ENCODE results near the gene SSH2. TPM values are rescaled to one million over a fixed set of nuclear protein-coding genes. Genes with fewer than 3 reads are reported as not detected.

The SSH2 gene
- total and polyA plus RNA-seq, 9 of the 15 experiments (the other 6 are each of a cell fraction or from before 2014, with no cell fraction given), result 3.9 to 16.1 (median 10.2) TPM

DNA sequence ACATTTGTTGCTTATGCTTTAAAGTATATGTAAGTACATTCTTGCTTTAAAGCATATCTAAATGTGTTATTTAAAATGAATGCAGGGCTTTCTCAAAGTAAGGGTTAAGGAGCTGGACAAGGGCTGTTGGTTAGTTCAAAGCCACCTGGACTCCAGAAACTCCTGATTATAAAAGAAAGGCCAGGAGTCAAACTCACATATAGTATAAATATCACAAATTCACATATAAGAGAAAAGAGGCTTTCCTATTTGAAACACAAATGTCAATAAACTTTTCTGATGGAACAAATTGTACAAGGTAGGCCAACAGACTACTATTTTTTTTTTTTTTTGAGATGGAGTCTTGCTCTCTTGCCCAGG lies 222.8 kb downstream of the SSH2 start:
- CTCF ChIA-PET (ENCODE audit: low intra/inter-chr PET ratio), result no interaction called here
- no peak for FAIRE-seq
- no peak overlapping the region for H3K4me2 ChIP-seq (ENCODE audit: insufficient read depth, low read length)
- no peaks in the 10 kb centered on the region for H4K20me1 ChIP-seq (replicated peaks; ENCODE audit: control insufficient read depth, insufficient read depth, low read length)
- H2AFZ ChIP-seq (ENCODE audit: low read depth, low read length), result peak overlapping the region; percentile 83
- in situ Hi-C loops (cut with MboI), result no loop called here
- H3K4me3 ChIP-seq, result no peak overlapping the region; the same call in 1 of the 2 replicates
- H3K4me1 ChIP-seq (replicated peaks in 1 of 2; ENCODE audit: control insufficient read depth in 2 of 2, insufficient read depth in 2 of 2, low read length in 2 of 2), result peaks cover 0 to 42% of the 10 kb centered on the region in 2 experiments; a peak in 3 of 5 replicates
- POLR2A ChIA-PET, result interaction anchor here (1.2 kb wide), 1 partner anchor 15 kb away, joined by 4 read pairs; no protein-coding TSS in a partner anchor
- intact Hi-C loops (cut with micrococcal nuclease), result no loop called here
- no peaks in the 10 kb centered on the region for H3K9me3 ChIP-seq (replicated peaks; ENCODE audit: control insufficient read depth, insufficient read depth, low read depth, low read length)
- H3K36me3 ChIP-seq (ENCODE audit: control insufficient read depth, insufficient read depth, low read length), result no peaks in the 10 kb centered on the region; the same call in 2 of the 3 replicates
- DNase-seq (ENCODE audit: extremely low read depth in 1 of 4, low spot score in 3 of 4), result no peak
- H3K27me3 ChIP-seq (ENCODE audit: control insufficient read depth in 2 of 2, insufficient read depth in 2 of 2, low read length in 2 of 2), result no peaks in the 10 kb centered on the region
- H3K9ac ChIP-seq (ENCODE audit: insufficient read depth in 1 of 2, low read depth in 2 of 2, low read length in 2 of 2), result peak overlapping the region in 1 of 2 experiments; percentile 50; a peak in 3 of 4 replicates
- H3K9me1 ChIP-seq (ENCODE audit: control insufficient read depth, insufficient read depth, low read length), result no peaks in the 10 kb centered on the region
- peak overlapping the region; percentile 71; the same call in 2 of the 3 replicates for H3K27ac ChIP-seq (ENCODE audit: extremely low read depth, low read depth, low read length)
- H3K79me2 ChIP-seq (ENCODE audit: control insufficient read depth, insufficient read depth, low read length), result no peaks in the 10 kb centered on the region; the same call in 2 of the 3 replicates
- ATAC-seq, result no peak
- no TSS peak for BruUV-seq (replicated peaks)
- TF ChIP-seq ZNF780A (CRISPR knock-in tag; IDR thresholded peaks at IDR 0.05) (no peak), GABPA (tag; conservative IDR thresholded peaks at IDR 0.05; ENCODE audit: low read depth) (0 out of 2 replicates have a peak, but pooled peaks have one; percentile 4), SPI1 (IDR thresholded peaks at IDR 0.05; ENCODE audit: borderline replicate concordance, low read depth, low read length) (no peak), CBX3 (IDR thresholded peaks at IDR 0.05; ENCODE audit: borderline replicate concordance in 1 of 2, low read length in 2 of 2) (0 out of 3 replicates have a peak, but pooled peaks of 1 of the 2 experiments have one; percentile 2), SMAD4 (CRISPR knock-in tag; conservative IDR thresholded peaks at IDR 0.05) (0 out of 2 replicates have a peak, but pooled peaks have one; percentile 1), NCOA1 (IDR thresholded peaks at IDR 0.05; ENCODE audit: low read depth) (no peak), BCOR (IDR thresholded peaks at IDR 0.05) (peak; percentile 29; the same call in 1 of the 2 replicates), ZNF644 (tag; IDR thresholded peaks at IDR 0.05; ENCODE audit: low read depth) (0 out of 2 replicates have a peak, but pooled peaks have one; percentile 11)
- TF ChIP-seq, protein P1, sequence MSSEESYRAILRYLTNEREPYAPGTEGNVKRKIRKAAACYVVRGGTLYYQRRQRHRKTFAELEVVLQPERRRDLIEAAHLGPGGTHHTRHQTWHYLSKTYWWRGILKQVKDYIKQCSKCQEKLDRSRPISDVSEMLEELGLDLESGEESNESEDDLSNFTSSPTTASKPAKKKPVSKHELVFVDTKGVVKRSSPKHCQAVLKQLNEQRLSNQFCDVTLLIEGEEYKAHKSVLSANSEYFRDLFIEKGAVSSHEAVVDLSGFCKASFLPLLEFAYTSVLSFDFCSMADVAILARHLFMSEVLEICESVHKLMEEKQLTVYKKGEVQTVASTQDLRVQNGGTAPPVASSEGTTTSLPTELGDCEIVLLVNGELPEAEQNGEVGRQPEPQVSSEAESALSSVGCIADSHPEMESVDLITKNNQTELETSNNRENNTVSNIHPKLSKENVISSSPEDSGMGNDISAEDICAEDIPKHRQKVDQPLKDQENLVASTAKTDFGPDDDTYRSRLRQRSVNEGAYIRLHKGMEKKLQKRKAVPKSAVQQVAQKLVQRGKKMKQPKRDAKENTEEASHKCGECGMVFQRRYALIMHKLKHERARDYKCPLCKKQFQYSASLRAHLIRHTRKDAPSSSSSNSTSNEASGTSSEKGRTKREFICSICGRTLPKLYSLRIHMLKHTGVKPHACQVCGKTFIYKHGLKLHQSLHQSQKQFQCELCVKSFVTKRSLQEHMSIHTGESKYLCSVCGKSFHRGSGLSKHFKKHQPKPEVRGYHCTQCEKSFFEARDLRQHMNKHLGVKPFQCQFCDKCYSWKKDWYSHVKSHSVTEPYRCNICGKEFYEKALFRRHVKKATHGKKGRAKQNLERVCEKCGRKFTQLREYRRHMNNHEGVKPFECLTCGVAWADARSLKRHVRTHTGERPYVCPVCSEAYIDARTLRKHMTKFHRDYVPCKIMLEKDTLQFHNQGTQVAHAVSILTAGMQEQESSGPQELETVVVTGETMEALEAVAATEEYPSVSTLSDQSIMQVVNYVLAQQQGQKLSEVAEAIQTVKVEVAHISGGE (CRISPR knock-in tag; IDR thresholded peaks at IDR 0.05), result peak in 1 of 3 experiments; percentile 52; a peak in 1 of 6 replicates
- TF ChIP-seq, protein P2, sequence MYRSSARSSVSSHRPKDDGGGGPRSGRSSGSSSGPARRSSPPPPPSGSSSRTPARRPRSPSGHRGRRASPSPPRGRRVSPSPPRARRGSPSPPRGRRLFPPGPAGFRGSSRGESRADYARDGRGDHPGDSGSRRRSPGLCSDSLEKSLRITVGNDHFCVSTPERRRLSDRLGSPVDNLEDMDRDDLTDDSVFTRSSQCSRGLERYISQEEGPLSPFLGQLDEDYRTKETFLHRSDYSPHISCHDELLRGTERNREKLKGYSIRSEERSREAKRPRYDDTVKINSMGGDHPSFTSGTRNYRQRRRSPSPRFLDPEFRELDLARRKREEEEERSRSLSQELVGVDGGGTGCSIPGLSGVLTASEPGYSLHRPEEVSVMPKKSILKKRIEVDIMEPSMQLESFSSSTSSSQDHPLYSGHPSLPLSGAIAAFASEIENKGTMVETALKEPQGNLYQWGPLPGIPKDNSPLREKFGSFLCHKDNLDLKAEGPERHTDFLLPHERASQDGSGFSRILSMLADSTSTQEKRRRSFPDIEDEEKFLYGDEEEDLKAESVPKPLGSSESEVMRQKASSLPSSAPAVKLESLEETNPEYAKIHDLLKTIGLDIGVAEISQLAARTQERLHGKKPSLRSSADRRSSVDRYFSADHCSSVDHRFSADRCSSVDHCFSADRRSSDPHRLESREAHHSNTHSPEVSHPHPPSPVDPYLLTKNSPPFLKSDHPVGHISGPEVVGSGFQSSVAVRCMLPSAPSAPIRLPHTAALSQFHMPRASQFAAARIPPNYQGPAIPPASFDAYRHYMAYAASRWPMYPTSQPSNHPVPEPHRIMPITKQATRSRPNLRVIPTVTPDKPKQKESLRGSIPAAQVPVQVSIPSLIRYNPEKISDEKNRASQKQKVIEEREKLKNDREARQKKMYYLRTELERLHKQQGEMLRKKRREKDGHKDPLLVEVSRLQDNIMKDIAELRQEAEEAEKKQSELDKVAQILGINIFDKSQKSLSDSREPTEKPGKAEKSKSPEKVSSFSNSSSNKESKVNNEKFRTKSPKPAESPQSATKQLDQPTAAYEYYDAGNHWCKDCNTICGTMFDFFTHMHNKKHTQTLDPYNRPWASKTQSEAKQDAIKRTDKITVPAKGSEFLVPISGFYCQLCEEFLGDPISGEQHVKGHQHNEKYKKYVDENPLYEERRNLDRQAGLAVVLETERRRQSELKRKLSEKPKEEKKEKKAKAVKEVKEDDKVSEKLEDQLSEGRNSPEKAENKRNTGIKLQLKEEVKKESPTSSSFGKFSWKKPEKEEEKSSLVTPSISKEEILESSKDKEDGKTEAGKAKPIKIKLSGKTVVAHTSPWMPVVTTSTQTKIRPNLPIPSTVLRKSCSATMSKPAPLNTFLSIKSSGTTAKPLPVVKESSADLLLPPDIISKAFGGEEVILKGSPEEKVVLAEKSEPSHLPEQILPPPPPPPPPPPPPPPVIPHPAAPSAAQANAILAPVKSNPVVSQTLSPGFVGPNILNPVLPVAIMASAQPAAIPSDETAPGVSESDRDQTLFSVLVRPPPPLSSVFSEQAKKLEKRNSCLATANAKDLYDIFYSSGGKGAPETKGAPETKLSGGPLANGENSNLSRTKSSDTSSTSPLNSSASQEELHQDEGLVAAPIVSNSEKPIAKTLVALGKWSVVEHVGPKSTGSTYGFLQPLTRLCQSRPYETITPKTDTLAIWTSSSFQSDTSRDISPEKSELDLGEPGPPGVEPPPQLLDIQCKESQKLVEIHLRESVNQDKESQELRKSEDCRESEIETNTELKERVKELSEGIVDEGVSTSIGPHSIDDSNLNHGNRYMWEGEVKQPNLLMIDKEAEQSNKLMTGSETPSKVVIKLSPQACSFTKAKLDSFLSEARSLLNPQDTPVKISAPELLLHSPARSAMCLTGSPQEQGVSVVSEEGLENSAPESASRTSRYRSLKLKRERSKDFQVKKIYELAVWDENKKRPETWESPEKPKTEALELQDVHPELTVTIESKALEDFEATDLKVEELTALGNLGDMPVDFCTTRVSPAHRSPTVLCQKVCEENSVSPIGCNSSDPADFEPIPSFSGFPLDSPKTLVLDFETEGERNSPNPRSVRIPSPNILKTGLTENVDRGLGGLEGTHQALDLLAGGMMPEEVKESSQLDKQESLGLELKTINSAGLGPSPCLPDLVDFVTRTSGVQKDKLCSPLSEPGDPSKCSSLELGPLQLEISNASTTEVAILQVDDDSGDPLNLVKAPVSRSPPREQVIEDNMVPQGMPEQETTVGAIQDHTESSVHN (IDR thresholded peaks at IDR 0.05; ENCODE audit: borderline replicate concordance in 1 of 2, low read depth in 1 of 2), result no peak
